A549 (cell line): ENCODE measurements around the gene CCSAP.

Experiments
- EP300 ChIP-seq, 2 experiments: fragments of >200 bp; sonication (Bioruptor Twin); formaldehyde crosslinking; IDR thresholded peaks; 2 replicates in 1 of 2; 3 replicates in 1 of 2; pipeline ENCODE4 v1.6.1; 2016 to 2017
- FOSL2 ChIP-seq, 2 experiments: fragments of 450-650 bp in 1 of 2; fragments of >200 bp in 1 of 2; sonication (Bioruptor Twin) in 1 of 2; formaldehyde crosslinking; IDR thresholded peaks; 2 replicates each; pipeline versions ENCODE4 v1.5.0 to v1.6.1; 2016 to 2020; ENCODE audit warnings: mild to moderate bottlenecking in 1 of 2, moderate library complexity in 1 of 2
- HDAC2 ChIP-seq: fragments of 200-600 bp; sonication (generic); IDR thresholded peaks from 2 replicates; pipeline ENCODE4 v1.6.1; 2016
- JUN ChIP-seq, 2 experiments: fragments of >200 bp; sonication (Bioruptor Twin); formaldehyde crosslinking; IDR thresholded peaks; 2 replicates in 1 of 2; 3 replicates in 1 of 2; pipeline ENCODE4 v1.6.1; 2016 to 2017
- KDM1A ChIP-seq: fragments of 200-600 bp; sonication (generic); IDR thresholded peaks from 2 replicates; pipeline ENCODE4 v1.6.1; 2016; ENCODE audit warnings: low read depth, mild to moderate bottlenecking
- MAFK ChIP-seq: fragments of 450-650 bp; IDR thresholded peaks from 2 replicates; pipeline ENCODE4 v1.6.1; 2014; ENCODE audit not compliant: partially characterized antibody
- MAZ ChIP-seq: fragments of 150-350 bp; IDR thresholded peaks from 2 replicates; pipeline ENCODE4 v1.6.1; 2014; ENCODE audit warnings: antibody characterized with exemption, low read depth, low read length, borderline replicate concordance
- NFE2L2 ChIP-seq: fragments of 150-350 bp; conservative IDR thresholded peaks from 2 replicates; pipeline ENCODE4 v1.6.1; 2014; ENCODE audit warnings: low read length
- POLR2A ChIP-seq: IDR thresholded peaks from 2 replicates; pipeline ENCODE4 v1.6.1; 2012; ENCODE audit warnings: mild to moderate bottlenecking, low read length
- POLR2AphosphoS2 ChIP-seq: conservative IDR thresholded peaks from 2 replicates; pipeline ENCODE4 v1.6.1; 2012; ENCODE audit warnings: low read length, improper control_type of control experiment, inconsistent platforms
- RFX5 ChIP-seq: fragments of 450-650 bp; IDR thresholded peaks from 2 replicates; pipeline ENCODE4 v1.7.1; 2014; ENCODE audit warnings: antibody characterized with exemption, mild to moderate bottlenecking, moderate library complexity
- TF ChIP-seq, protein P1 (sequence below): fragments of >200 bp; sonication (Bioruptor Twin); formaldehyde crosslinking; IDR thresholded peaks from 3 replicates; pipeline ENCODE4 v1.5.1; 2016

DNA sequence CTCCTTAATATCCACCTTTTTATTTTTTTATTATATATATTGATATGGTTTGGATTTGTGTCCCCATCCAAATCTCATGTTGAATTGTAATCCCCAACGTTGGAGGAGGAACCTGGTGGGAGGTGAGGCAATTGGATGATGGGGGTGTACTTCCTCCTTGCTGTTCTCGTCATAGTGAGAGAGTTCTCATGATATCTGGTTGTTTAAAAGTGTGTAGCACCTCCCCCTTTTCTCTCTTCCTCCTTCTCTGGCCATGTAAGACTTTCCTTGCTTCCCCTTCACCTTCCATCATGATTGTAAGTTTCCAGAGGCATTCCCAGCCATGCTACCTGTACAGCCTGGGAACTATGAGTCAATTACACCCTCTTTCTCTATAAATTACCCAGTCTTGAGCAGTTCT, 22.7 kb upstream of the CCSAP start:
- TF ChIP-seq MAFK (no peak), POLR2AphosphoS2 (no peak), JUN (IDR thresholded peaks at IDR 0.05) (no peak), EP300 (IDR thresholded peaks at IDR 0.05) (no peak), MAZ (no peak), POLR2A (no peak), FOSL2 (IDR thresholded peaks at IDR 0.05) (no peak), FOSL2 (CRISPR knock-in tag; IDR thresholded peaks at IDR 0.05) (no peak), HDAC2 (no peak), KDM1A (no peak), NFE2L2 (no peak), RFX5 (no peak)
- TF ChIP-seq, protein P1, sequence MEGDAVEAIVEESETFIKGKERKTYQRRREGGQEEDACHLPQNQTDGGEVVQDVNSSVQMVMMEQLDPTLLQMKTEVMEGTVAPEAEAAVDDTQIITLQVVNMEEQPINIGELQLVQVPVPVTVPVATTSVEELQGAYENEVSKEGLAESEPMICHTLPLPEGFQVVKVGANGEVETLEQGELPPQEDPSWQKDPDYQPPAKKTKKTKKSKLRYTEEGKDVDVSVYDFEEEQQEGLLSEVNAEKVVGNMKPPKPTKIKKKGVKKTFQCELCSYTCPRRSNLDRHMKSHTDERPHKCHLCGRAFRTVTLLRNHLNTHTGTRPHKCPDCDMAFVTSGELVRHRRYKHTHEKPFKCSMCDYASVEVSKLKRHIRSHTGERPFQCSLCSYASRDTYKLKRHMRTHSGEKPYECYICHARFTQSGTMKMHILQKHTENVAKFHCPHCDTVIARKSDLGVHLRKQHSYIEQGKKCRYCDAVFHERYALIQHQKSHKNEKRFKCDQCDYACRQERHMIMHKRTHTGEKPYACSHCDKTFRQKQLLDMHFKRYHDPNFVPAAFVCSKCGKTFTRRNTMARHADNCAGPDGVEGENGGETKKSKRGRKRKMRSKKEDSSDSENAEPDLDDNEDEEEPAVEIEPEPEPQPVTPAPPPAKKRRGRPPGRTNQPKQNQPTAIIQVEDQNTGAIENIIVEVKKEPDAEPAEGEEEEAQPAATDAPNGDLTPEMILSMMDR, result no peak
